ENCODE measurements around the gene TMEM232. TPM values are rescaled to one million over a fixed set of nuclear protein-coding genes. Genes with fewer than 3 reads are reported as not detected.

TMEM232 gene
- total RNA-seq, 4 donors from 2014 or later = 2.3 to 4.2 (median 3.5) TPM

GRCh38 chr5:110402562-110402961 is 323.9 kb downstream of the TMEM232 start:
- TF ChIP-seq, protein P1, sequence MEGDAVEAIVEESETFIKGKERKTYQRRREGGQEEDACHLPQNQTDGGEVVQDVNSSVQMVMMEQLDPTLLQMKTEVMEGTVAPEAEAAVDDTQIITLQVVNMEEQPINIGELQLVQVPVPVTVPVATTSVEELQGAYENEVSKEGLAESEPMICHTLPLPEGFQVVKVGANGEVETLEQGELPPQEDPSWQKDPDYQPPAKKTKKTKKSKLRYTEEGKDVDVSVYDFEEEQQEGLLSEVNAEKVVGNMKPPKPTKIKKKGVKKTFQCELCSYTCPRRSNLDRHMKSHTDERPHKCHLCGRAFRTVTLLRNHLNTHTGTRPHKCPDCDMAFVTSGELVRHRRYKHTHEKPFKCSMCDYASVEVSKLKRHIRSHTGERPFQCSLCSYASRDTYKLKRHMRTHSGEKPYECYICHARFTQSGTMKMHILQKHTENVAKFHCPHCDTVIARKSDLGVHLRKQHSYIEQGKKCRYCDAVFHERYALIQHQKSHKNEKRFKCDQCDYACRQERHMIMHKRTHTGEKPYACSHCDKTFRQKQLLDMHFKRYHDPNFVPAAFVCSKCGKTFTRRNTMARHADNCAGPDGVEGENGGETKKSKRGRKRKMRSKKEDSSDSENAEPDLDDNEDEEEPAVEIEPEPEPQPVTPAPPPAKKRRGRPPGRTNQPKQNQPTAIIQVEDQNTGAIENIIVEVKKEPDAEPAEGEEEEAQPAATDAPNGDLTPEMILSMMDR (IDR thresholded peaks at IDR 0.05; ENCODE audit: low read depth) = no peak

DNA sequence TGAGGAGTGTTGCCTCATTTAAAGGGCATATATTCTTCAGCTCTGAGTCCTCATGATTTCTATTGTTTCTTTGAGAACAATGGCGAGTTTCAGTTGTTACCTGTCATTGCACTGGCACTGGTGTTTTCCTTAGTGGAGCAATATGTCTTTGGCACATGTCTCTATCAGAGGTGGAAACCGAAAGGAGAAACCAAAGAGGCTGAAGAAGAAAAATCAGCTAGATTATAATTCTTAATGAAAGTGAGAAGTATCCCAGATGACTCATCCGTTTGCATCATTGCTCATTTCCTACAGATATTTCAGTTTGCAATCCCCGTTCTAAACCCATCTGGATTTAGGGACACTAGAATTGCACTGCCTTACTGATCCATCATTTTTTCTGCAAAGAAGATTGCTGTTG is 324.6 kb downstream of the TMEM232 start:
- TF ChIP-seq, protein P1 (IDR thresholded peaks at IDR 0.05; ENCODE audit: low read depth) = no peak

GRCh38 chr5:110398951-110399350 is 327.5 kb downstream of the TMEM232 start:
- TF ChIP-seq, protein P1 (IDR thresholded peaks at IDR 0.05; ENCODE audit: low read depth) = no peak

GRCh38 chr5:110397281-110397680 is 329.2 kb downstream of the TMEM232 start:
- TF ChIP-seq, protein P1 (IDR thresholded peaks at IDR 0.05; ENCODE audit: low read depth) = no peak

DNA sequence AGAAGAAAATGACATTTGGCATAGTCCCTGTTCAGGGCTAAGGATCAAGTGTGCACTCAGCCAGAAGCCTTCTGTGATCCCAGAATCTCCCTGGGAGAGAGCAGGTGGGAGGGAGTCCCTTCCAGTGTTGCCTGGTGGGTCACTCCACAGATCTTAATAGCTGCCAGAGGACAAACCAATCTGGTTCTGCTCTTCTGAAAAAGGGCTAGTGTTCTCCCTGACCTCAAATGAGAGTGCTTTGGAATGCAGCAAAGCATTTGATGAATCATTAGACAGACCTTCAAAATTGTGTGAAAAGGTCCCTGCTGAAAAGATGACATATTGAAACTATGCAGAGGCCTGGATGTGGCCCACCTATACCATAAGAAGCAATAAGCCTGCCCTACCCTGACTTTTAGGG is 339.7 kb downstream of the TMEM232 start:
- TF ChIP-seq, protein P1 (IDR thresholded peaks at IDR 0.05; ENCODE audit: low read depth) = no peak

GRCh38 chr5:110383231-110383630 is 343.2 kb downstream of the TMEM232 start:
- TF ChIP-seq, protein P1 (IDR thresholded peaks at IDR 0.05; ENCODE audit: low read depth) = no peak

DNA sequence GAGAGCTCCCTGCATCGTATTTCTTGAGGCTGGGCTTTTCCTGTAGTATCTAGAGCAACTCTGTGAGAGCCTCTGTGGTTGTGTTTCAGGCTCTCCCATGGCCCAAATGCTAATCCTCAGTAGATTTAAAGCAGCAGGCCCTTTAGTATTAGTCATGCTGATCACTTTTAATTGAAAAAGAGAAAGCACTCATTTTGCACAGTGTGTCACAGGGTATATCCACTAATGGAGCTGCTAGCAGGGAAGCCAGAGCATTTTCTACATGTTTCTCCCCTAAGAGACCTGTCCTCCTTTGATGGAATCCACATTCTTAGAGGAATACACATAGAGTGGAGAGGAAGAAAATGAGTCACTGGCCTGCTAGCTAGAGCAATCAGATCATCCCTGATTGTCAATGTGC is 348.5 kb downstream of the TMEM232 start:
- TF ChIP-seq, protein P1 (IDR thresholded peaks at IDR 0.05; ENCODE audit: low read depth) = no peak

All from subcutaneous adipose tissue (tissue), 4 donors.